ENCODE results near the gene AFF3. TPM values are rescaled to one million over a fixed set of nuclear protein-coding genes. Genes with fewer than 3 reads are reported as not detected.

Gene AFF3
- total and polyA plus RNA-seq, 12 donors, result 0.39 to 16.9 (median 7.0) TPM

GRCh38 chr2:99689145-99689742, 453.1 kb downstream of the AFF3 start:
- Histone ChIP-seq H3K36me3 (no peaks in the 10 kb centered on the region), H3K4me3 (no peak overlapping the region), H3K9me3 (no peaks in the 10 kb centered on the region), H3K4me1 (peaks cover 0 to 21% (median 11%) of the 10 kb centered on the region in 9 donors), H3K27me3 (no peaks in the 10 kb centered on the region), H3K27ac (no peak overlapping the region)
- no peak for ATAC-seq
- WGBS, 2 donors, result 83 to 85% methylated on average over 3 of the region's 3 CpGs
- intact Hi-C loops (cut with DNase I), result no loop called here
- no peak for DNase-seq
- TF ChIP-seq CTCF (IDR thresholded peaks at IDR 0.05), result no peak

GRCh38 chr2:99688699-99689098, 453.7 kb downstream of the AFF3 start:
- Histone ChIP-seq H3K36me3 (no peaks in the 10 kb centered on the region), H3K27ac (no peak overlapping the region), H3K9me3 (no peaks in the 10 kb centered on the region), H3K27me3 (no peaks in the 10 kb centered on the region), H3K4me1 (peaks cover 0 to 16% (median 11%) of the 10 kb centered on the region in 9 donors), H3K4me3 (no peak overlapping the region)
- intact Hi-C loops (cut with DNase I), result no loop called here
- TF ChIP-seq CTCF (IDR thresholded peaks at IDR 0.05), result no peak
- DNase-seq (no peak), ATAC-seq (no peak)
- WGBS, 2 donors, result 89% methylated on average over 6 of the region's 6 CpGs

- H3K4me3 ChIP-seq, result no peak overlapping the region
- peak overlapping the region in 1 of 10 donors; percentile 18 for H3K27ac ChIP-seq
- no peak for TF ChIP-seq CTCF (IDR thresholded peaks at IDR 0.05)
- ATAC-seq (no peak), DNase-seq (no peak)
- no peaks in the 10 kb centered on the region for H3K9me3 ChIP-seq
- 82 to 86% methylated on average over 6 of the region's 6 CpGs for WGBS, 2 donors
- H3K36me3 ChIP-seq, result no peaks in the 10 kb centered on the region
- no peaks in the 10 kb centered on the region for H3K27me3 ChIP-seq
- peaks cover 0 to 20% (median 3%) of the 10 kb centered on the region in 9 donors for H3K4me1 ChIP-seq
- intact Hi-C loops (cut with DNase I), result no loop called here
These were observed 459.9 kb downstream of the AFF3 start for GRCh38 chr2:99682275-99683060.

- H3K4me1 ChIP-seq, result peaks cover 0 to 20% (median 3%) of the 10 kb centered on the region in 9 donors
- WGBS, 2 donors, result 83 to 89% methylated on average over 1 of the region's 1 CpG
These were observed 461.4 kb downstream of the AFF3 start for GRCh38 chr2:99680946-99681345.

More at GRCh38 chr2:99680946-99681345, 461.4 kb downstream of the AFF3 start:
- H3K27me3 ChIP-seq, result no peaks in the 10 kb centered on the region
- no peak for TF ChIP-seq CTCF (IDR thresholded peaks at IDR 0.05)
- H3K36me3 ChIP-seq, result no peaks in the 10 kb centered on the region
- intact Hi-C loops (cut with DNase I), result no loop called here
- no peak overlapping the region for H3K27ac ChIP-seq
- H3K9me3 ChIP-seq, result no peaks in the 10 kb centered on the region
- no peak for DNase-seq
- H3K4me3 ChIP-seq, result no peak overlapping the region
- peak in 2 of 8 donors; percentile 41 to 83 for ATAC-seq
